Lower lobe of right lung (tissue), 2 donors: ENCODE data around the gene SNTA1. TPM values are rescaled to one million over a fixed set of nuclear protein-coding genes. Genes with fewer than 3 reads are reported as not detected.
"Not testable (repeated sequence)": the region's sequence is repeated elsewhere in the genome, so short reads cannot be mapped to it uniquely, and the experiment has no call there.

Source experiments
- ATAC-seq, 2 donors: fragments of 200-7000 bp; cut with Tn5 transposase; one replicate each; pipeline ENCODE4 v1.9.1; 2020 to 2022; ENCODE audit warnings: mild to moderate bottlenecking in 2 of 2, moderate library complexity in 2 of 2
- DNase-seq: peaks from one replicate; pipeline ENCODE4 v3.0.0-alpha.2; 2020
- H3K27ac ChIP-seq: fragments of 200-600 bp; one replicate; pipeline ENCODE4 v1.8.0; 2022
- H3K27me3 ChIP-seq: fragments of 200-600 bp; one replicate; pipeline ENCODE4 v1.8.0; 2022; ENCODE audit warnings: low read depth
- H3K36me3 ChIP-seq: fragments of 200-600 bp; one replicate; pipeline ENCODE4 v1.8.0; 2022; ENCODE audit warnings: mild to moderate bottlenecking
- H3K4me1 ChIP-seq: fragments of 200-600 bp; one replicate; pipeline ENCODE4 v1.8.0; 2022
- H3K4me3 ChIP-seq: fragments of 200-600 bp; one replicate; pipeline ENCODE4 v1.8.0; 2022; ENCODE audit warnings: mild to moderate bottlenecking
- H3K9me3 ChIP-seq: fragments of 200-600 bp; one replicate; pipeline ENCODE4 v1.8.0; 2022
- CTCF ChIP-seq: fragments of 200-600 bp; IDR thresholded peaks from one replicate; pipeline ENCODE4 v1.8.0; 2022; ENCODE audit warnings: antibody characterized with exemption, mild to moderate bottlenecking
- intact Hi-C: fragments of 100-400 bp; cut with DNase I; formaldehyde crosslinking; loops from one replicate; pipeline ENCODE4 v1.11.0; 2022
- total RNA-seq: library from RNA; stranded (reverse); fragmentation: NEBNext Ultra II Directional; extraction: Animal tissue kit (Norgen Biotek cat#: 25700); gene quantifications from one replicate; pipeline ENCODE4 v1.2.1, GENCODE V29; 2021
- donor health status: DM: no; HTN: yes; CAD: no; lungs with severe emphysema.

SNTA1 gene
- total RNA-seq, 1 donor from 2014 or later = 6.7 TPM

- no peaks in the 10 kb centered on the region for H3K36me3 ChIP-seq
- H3K27ac ChIP-seq = no peak overlapping the region
- ATAC-seq = no peak
- no peak for DNase-seq
- no peak overlapping the region for H3K4me3 ChIP-seq
- H3K4me1 ChIP-seq = no peaks in the 10 kb centered on the region
- H3K9me3 ChIP-seq = no peaks in the 10 kb centered on the region
- TF ChIP-seq CTCF = no peak
- H3K27me3 ChIP-seq = no peaks in the 10 kb centered on the region
- intact Hi-C loops = no loop called here
Observed at GRCh38 chr20:33437141-33437911, 6.2 kb downstream of the SNTA1 start.

GRCh38 chr20:33434434-33434833, 9.1 kb downstream of the SNTA1 start:
- no peak for DNase-seq
- no peaks in the 10 kb centered on the region for H3K36me3 ChIP-seq
- no peaks in the 10 kb centered on the region for H3K4me1 ChIP-seq
- ATAC-seq = no peak
- H3K4me3 ChIP-seq = no peak overlapping the region
- no peaks in the 10 kb centered on the region for H3K9me3 ChIP-seq
- no peak for TF ChIP-seq CTCF
- no peaks in the 10 kb centered on the region for H3K27me3 ChIP-seq
- no peak overlapping the region for H3K27ac ChIP-seq
- intact Hi-C loops = no loop called here

GRCh38 chr20:33433465-33434234, 9.9 kb downstream of the SNTA1 start:
- H3K4me3 ChIP-seq = no peak overlapping the region
- H3K9me3 ChIP-seq = no peaks in the 10 kb centered on the region
- no peaks in the 10 kb centered on the region for H3K4me1 ChIP-seq
- intact Hi-C loops = no loop called here
- H3K27me3 ChIP-seq = no peaks in the 10 kb centered on the region
- H3K36me3 ChIP-seq = no peaks in the 10 kb centered on the region
- H3K27ac ChIP-seq = no peak overlapping the region
- DNase-seq (peak; percentile 60), ATAC-seq (peak; percentile 86 to 93)
- no peak for TF ChIP-seq CTCF

GRCh38 chr20:33431797-33432381, 11.7 kb downstream of the SNTA1 start:
- no peak for DNase-seq
- intact Hi-C loops = no loop called here

GRCh38 chr20:33423875-33424274, 19.7 kb downstream of the SNTA1 start:
- H3K36me3 ChIP-seq, ATAC-seq, H3K27me3 ChIP-seq, intact Hi-C loops, H3K4me3 ChIP-seq, H3K27ac ChIP-seq, DNase-seq, H3K9me3 ChIP-seq, H3K4me1 ChIP-seq: not testable (repeated sequence)

More at GRCh38 chr20:33431797-33432381, 11.7 kb downstream of the SNTA1 start:
- H3K27me3 ChIP-seq = no peaks in the 10 kb centered on the region
- TF ChIP-seq CTCF = no peak
- no peaks in the 10 kb centered on the region for H3K9me3 ChIP-seq
- no peaks in the 10 kb centered on the region for H3K4me1 ChIP-seq
- H3K27ac ChIP-seq = no peak overlapping the region
- no peak for ATAC-seq
- no peaks in the 10 kb centered on the region for H3K36me3 ChIP-seq
- no peak overlapping the region for H3K4me3 ChIP-seq
